Measurements from ENCODE around the gene SLC26A5.

DNA sequence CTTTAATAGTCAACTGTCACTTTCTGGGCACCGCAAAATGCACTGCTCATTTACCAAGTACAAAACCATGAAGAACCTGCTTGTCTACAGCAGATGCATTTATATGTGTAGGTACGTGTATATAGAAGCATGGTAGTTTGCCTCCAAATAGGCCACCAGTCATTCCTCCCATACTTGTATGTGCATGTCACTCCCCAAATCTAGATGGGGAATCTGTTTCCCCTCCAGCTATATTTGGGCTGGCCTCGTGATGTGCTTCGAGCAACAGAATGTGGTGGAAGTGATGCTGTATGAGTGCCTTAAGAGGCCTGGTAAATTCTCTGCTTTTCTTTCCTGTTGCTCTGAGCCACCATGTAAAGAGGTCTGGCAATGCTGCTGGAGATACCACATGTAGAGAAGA is 51.4 kb downstream of the SLC26A5 start:
- TF ChIP-seq POLR2A (IDR thresholded peaks at IDR 0.05) (no peak), POLR2AphosphoS5 (IDR thresholded peaks at IDR 0.05) (no peak)
- TF ChIP-seq, protein P1, sequence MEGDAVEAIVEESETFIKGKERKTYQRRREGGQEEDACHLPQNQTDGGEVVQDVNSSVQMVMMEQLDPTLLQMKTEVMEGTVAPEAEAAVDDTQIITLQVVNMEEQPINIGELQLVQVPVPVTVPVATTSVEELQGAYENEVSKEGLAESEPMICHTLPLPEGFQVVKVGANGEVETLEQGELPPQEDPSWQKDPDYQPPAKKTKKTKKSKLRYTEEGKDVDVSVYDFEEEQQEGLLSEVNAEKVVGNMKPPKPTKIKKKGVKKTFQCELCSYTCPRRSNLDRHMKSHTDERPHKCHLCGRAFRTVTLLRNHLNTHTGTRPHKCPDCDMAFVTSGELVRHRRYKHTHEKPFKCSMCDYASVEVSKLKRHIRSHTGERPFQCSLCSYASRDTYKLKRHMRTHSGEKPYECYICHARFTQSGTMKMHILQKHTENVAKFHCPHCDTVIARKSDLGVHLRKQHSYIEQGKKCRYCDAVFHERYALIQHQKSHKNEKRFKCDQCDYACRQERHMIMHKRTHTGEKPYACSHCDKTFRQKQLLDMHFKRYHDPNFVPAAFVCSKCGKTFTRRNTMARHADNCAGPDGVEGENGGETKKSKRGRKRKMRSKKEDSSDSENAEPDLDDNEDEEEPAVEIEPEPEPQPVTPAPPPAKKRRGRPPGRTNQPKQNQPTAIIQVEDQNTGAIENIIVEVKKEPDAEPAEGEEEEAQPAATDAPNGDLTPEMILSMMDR (IDR thresholded peaks at IDR 0.05 in 8 of 11, conservative IDR thresholded peaks at IDR 0.05 in 3 of 11): no peak

Measured in spleen (tissue), 7 donors.